Pulmonary artery endothelial cell (primary cell): ENCODE measurements around the gene CCM2. TPM values are rescaled to one million over a fixed set of nuclear protein-coding genes. Genes with fewer than 3 reads are reported as not detected.

Experiments used
- DNase-seq: peaks from one replicate; pipeline ENCODE4 v3.0.0-alpha.2; 2011; ENCODE audit warnings: low read depth, low spot score
- total RNA-seq: library from RNA; depleted of rRNA; stranded (reverse); fragments of >200 nt; gene quantifications from 2 replicates; pipeline ENCODE4 v1.2.3, GENCODE V29; 2014

CCM2 gene
- 74.8 and 81.1 TPM in 2 replicates for total RNA-seq

DNA sequence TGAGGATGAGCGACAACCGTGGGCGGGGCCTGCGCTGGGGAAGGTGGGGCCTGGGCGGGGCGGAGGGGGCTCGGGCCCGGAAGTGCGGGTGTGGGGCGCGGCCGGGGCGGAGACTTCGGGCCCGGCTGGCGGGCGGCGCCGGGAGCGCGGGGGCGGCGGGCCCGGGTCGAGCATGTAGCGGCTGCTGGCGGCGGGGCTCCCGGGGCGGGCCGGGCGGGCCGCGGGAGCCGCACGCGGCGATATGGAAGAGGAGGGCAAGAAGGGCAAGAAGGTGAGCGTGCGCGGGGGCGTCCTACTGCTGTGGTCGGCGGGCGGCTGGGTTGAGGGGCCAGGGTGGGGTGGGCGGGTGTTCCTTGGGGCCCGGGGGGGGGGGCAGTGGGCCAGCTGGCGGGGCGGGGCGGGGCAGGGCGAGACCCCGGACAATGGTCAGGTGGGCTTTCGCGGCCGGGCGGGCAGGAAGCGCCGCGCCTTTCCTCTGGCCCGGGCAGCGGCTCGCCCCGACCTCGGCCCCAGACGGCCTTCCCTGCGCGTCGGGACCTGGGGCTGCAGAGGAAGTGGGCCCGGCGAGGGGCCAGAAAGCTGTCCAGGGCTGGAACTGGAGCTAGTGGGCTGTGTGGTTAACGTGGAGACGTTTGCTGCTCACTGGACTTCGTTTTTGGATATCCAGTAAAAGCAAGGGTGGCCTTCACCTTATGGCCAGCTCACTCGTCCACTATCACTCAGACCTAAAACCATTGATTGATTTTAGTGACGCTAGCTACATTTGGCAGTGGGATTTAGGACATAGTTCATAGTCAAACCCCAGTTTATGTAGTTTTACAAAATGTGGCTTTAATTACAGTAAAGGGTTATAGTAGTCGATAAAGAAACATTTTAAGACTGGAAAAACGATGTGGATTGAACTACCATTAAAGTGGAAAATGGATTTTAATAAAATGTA, at the start of gene CCM2:
Gene CCM2 (plus strand): TSS at position 109 of the 940 bp plus-strand sequence. CDS start 133 bp downstream, at position 242.
- no peak for DNase-seq

DNA sequence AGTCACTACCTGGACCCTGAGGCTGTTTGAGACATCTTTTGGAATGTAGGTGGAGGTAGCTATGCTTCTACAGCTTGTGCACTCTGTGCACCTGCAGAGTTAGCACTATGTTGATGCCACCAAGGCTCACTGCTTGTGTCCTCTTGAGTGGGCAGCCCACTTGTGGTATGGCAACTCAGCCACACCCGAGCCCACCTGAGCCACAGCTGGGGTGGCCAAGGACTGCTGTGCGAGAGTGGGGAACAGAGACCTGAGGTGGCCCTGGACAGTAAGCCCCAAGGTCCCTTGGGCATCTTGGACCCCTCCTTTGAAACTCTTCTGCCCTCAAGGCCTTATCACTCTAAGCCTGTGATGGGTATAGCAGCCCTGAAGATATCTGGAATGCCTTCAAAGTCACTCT, 46.8 kb upstream of the CCM2 start:
- no peak for DNase-seq

DNA sequence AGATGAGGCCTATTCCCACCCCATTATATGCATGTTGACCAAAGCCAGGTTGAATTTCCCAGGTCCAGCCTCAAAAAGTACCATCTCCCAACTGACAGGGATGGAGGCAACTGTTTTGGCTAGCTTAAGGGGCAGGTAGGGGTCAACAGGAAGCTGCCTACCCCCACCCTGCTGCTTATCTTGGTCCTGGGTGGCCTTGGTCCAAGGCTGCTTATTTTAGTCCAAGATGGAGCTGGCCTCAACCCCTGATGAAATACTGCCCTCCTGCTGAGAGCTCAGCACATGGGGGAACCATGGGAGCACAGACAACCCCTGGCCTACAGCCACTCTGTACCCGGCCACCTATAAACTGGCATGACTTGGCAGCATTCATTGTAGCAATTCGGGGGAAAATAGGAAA, 44.3 kb upstream of the CCM2 start:
- DNase-seq: no peak

DNA sequence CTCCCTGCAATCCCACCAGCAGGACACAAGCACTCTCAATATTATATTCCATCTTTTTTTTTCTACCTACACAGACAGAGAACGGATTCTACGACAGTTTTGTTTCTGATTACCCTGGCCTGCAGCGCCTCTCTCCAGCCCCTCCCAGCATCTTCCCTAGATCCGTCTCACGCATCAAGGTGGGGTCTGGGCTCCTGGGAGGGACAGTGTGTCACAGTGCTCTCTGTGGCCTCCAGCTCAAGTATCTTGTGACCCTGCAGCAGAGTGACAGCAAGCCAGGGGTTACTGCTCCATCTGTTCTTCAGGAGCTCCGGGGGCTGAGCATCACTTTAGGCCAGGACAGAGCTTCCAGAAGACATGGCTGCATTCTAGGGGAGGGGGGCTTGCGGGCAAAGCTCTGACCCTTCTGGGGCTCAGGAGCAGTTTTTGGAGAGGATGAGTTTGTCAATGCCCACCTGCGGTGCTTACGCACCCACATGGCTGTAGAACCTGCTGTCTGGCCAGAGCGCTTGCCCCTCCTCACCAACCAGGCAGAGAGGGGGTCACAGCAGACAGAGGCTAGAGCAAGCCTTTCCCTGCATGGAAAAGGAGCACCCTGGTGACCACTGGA, 43.7 kb upstream of the CCM2 start:
- no peak for DNase-seq

DNA sequence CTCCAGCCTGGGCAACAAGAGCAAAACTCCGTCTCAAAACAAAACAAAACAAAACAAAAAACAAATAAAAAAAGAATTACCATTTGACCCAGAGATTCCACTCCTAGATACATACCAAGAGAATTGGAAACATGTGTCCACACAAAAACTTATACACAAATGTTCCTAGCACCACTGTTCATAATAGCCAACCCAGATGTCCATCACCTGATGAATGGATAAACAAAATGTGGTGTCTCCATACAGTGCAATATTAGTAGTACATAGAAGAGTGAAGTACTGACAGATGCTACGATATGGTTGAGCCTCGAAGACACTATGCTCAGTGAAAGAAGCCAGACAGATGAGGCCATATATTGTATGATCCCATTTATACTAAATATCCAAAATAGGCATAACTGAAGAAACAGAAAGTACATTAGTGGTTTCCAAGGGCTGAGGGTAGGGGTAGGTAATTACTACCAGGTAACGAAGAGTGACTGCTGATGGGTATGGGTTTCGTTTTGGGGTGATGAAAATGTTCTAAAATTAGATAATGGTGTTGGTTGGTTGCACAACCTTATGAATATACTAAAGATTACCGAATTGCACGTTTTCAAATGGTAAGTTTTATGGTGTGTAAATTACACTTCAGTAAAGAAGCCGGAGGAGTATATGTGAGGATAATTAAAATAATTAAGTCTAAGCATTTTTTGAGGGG, 41.2 kb upstream of the CCM2 start:
- no peak for DNase-seq

DNA sequence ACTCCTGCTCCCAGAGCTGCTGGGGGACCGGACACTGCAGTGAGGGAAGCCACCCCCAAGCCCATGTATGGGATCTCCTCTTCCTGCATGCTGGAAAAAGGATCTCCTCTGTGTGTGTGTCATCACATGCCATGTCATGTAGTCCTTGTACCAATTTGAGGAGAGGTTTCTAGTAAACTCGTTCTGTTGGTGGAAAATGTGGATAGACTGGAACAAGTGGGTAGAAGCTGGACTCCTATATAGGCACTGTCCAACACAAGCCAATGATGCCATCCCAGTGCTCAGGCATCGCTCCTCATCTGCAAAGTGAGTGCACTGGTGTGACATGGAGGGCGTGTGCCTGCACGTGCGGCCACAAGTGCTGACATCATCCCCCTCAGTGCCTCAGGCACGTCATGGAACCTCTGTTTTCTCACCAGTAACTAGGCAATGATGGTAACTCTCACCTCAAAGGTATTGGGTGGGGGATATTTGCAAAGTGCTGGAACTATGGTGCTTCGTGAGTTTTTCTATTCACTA, 40.5 kb upstream of the CCM2 start:
- DNase-seq: no peak

DNA sequence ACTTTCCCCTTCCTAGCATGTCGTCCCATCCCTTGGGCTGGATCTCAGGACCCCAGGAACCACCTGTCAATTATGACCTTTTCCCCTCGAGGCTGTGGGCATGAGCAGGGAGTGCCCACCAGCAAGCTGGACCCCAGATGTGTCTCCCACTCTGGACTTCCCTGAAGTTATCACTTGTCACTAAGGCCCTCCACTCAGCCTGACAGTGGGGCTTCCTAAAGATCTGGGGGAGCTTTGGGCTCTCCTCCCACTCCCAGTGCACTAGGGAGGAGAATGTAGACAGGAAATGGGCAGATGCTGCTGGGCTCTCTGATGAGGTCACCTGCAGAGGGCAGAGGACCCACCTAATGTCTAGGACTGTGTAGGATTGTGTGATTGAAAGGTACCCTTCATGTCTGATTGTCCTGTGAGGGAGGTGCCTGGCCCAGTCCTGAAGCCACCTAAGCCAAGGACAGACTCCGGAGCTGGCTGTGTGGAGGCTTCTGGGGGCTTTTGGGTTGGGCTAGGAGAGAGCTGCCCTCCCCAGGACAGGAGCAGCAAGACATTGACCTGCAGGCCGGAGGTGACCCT, 39.9 kb upstream of the CCM2 start:
- DNase-seq: no peak

DNA sequence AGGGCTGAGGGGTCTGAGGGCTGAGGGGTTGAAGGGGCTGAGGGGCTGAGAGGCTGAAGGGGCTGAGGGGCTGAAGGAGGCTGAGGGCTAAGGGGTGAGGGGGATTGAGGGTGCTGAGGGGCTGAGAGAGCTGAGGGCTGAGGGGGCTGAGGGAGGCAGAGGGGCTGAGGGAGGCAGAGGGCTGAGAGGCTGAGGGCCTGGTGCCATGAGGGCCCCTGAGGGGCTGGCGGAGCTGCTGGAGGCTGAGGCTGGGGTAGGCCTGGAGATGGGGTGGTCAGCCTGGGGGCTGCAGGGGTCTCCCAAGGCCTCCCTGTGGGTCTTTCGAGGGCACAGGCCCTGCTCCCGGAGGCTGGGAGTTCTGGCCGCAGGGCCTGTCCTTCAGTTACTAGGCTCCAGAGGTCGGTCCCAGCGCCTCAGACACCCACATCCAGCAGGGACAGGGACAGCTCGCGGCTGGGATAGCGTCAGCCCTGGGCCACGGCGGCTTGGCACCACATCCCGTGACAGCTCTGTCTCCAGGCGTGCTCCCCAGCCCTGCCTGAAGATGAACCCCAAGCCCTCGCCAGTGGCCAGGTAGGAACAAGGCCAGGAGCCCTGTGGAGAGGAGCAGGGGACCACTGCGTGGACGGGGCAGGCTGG, 38.0 kb upstream of the CCM2 start:
- no peak for DNase-seq

DNA sequence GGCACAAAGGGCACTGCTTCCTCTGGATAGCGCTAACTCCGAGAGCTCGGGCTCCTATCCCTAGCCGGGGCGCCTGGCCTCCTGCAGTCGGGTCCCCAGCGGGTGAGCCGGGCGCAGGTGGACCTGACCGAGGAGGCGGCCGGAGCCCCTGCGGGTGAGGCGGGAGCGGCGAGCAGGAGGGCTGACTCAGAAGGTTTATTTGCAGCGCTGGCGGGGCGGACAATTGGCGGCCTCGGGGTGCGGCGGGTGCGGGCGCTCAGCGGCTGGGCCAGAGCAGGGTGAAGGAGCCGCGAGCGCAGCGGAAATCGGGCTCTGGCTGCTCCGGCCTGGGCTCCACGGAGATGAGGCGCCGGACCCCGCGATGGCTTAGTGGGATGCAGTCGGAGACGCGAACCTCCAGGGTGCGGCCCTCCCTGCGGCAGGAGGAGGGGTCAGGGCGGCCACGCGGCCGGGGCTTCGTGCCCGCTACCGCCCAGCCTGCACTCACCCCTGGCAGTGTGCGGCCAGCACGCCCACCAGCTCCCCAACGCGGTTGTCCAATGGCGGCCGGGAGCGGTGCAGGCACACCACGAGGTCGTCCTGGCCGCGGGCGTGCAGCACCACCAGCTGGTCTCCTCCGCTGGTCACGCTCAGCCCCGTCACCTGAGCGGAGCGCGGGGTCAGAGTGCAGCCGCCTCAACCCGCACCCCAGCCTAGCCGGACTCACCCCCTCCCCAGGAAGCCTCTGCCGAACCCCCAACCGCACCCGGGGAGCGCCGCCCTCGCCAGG, 37.3 kb upstream of the CCM2 start:
- DNase-seq: no peak

DNA sequence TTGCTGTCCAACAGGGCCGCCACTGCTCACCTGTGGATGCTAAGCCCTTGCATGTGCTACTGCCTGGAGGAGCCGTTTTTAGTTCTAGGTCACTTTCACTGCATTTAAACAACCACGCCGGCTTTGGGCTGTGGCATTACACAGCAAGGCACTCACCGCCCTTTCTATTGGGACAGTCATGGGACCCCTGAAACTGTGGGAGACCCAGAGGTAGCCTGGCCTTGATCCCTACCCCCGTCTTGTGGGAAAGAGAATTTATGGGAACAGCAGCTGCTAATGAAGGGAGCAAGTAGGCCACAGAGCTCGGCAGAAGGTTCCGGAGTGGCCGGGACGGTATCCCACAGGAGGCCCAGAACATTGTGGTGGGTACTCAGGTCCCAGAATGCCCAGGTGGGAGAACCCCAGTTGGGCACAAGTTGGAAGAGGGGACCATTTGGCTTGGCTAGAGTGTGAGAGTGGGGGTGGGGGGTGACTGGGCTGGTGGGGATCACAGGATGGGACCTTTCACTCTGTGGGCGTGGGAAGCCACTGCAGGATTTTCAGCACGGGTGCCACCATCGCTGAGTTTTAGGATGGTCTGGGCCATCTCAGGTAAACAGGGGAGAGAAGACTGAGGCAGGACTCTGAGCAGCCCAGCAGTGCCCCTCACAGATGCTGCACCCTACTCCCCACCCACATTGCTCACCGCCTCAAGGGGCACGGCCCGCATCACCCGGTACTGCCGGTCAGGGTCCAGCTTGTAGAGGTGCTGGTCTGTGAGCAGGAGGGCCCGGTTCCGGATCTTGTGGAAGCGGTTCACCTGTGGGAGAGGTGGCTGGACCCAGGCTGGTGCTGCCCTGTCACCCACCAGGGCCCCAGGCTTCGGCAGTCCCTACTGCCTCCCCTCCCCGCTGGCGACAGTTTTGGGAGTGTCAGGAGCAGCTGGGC, 36.4 kb upstream of the CCM2 start:
- no peak for DNase-seq

DNA sequence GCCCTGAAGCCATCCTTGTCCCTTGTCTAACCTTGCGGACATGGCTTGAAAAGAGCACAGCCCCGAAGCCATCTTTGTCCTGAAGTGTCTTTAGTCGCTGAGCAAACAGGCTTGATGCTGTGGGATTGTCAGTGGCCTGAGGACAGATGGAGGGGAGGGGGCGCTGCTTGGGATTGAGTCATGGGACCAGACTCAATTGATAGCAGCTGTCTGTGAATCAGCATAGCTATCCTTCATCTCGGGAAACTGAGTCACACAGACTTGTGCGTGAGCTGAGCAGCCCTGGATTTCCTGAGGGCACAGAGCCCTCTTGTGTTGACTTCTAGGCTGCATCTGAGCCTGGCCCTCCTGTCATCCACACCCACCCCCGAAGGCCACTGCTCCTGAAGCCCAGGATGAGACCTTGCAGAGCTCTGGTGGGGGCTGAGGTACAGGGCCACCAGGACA, 35.6 kb upstream of the CCM2 start:
- no peak for DNase-seq

DNA sequence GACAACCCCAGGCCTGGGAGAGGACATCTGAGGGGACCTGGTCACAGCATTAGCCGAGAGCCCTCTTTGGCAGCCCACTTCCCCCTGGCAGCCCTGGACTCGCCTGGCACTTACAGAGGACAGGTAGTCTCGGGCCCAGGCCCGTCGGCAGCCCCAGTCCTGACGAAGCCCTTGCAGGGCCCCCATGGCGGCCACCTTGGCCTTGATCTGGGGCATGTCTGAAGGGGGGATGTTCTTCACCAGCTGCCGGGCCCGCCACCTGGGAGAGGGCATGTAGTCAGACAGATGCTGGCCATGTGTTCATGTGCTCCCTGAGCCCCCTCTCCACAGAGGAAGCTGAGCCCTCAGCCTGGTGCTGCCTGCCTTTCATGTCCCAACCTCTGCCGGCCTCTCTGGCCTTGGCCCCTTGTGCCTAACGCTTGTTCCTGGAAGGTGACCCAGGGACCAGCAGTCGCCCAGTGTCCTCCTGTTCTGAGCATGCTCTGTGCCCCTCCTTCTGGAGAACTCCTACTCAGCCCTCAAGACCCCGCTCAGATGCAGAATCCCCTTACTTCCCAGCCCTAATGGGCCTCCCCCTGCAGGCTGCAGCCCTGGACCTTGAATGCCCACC, 35.1 kb upstream of the CCM2 start:
- DNase-seq: no peak

DNA sequence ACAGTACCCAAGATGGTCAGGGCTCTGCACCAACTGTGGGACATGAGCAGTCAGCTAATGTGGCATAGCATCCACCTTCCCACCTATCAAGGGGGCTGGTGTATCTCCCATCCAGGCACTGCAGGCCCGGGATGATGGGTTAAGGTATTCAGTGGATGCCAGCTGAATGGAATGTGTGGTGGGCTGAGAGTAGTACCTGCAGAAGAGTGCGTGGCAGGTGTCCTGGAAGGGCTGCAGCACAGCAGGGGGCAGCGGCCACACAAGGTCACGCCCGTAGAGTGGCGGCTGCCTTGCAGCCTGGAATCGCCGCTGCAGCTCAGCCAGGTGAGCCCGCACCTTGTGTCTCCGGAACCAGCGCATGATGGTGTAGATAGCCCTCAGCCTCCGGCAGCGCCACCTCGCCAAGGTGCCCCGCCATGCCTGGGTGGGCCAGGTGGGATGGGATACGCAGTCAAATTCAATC, 34.5 kb upstream of the CCM2 start:
- DNase-seq: no peak

DNA sequence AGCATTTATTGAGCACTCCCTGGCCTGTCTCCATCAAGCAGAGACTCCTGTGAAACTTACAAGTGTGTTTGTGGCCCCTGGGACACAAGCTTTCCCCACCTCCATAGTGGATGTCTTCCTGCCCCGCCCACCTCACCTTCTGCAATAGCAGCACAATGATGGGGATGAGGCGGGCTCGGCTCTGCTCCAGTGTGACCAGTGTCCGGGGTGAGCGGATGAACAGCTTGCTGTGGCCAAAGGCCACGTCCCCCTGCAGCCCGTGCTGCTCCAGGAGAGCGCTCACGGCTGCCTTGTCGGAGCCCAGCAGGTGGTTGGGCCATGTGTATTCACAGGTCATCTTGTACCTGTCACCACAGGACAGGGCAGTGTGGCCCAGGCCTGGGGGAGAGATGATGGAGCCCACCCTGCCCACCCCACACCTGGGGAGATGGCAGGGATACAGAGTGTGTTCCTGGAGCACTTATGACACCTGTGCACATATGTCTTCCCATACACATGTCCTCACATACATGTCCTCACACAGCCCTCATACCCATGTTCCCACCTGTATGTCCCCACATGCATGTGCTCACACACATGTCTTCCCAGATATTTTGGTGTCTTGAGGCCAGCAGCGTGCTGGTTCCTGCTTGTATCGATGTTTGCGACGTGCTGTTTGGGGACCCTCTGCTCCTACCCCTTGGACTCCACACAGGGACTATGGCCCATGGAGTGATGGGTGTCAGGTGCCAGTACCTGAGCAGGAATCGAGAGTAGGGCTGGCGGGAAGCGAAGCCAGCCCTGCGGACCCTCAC, 33.9 kb upstream of the CCM2 start:
- no peak for DNase-seq

DNA sequence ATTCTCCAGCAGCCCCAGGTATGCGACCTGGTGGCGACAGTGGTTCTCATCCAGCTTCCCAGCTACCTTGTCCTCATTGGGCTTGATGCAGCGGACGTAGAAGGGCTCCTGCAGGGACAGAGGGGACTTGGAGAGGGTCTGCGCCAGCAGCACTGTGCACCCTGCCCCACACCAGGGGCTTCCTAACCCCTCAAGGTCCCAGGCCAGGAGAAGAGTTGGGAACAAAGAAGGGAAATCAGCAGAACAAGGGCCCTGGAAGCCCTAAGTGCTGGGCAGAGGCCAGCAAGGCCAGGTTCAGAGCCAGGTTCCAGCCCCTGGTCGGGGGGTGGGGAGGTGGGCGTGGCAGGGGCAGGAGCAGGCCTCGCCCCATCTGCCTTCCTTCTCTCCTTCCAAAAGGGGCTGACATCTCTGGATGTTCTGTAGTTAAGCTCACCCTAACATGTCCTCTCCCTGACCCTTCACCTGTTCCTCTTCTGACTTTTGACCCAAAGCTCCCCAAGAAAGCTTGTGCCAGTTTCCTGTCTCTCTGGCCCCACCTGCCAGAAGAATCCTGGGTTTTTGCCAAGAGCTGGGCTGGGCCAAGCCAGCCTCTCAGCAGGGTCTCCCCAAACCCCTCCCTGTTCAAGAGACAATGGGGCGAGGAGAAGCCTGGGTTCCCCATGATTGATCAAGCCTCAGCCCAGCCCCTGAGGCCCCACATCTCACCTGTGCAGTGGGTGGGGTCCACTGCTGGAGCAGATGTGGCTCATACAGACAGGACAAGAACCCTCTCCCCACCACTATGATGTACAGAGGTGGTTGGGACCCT, 33.1 kb upstream of the CCM2 start:
- no peak for DNase-seq

DNA sequence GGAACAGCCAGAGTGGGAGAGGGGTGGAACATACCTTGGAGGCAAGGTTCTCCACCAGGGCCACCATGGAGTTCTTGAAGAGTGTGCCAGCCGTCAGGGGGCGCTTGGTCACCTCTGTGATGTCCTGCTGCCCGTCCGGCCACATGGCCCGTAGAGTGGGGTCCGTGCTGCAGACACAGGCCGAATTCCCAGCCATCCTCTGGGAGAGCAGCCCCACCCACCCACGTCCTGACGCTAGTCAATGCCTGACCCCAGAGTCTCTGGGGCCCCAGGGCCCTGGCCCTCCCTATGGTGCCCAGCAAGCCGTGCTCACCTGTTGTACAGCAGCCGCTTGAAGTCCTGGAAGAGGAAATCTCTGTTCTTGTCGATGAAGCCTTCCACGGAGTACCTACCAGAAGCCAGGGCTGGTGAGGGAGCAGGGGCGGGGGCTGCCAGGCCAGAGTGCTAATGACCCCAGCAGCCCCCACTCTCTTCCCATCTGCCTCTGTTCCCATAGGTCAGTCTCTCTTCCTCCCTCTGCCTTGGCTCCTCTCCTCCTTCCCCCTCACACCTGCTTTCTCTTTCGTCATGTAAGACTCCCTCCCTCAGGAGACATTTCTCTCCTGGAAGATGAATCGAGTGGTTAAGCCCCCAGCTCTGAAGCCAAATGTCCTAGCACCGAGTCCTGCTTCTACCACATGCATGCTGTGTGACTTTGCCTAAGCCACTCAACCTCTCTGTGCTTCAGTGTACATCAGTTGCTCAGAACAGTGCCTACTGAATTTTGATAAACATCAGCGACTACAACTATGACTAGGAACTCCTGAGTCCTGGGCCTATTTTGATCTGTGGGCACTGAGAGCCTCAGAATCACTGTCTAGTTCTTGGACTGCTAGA, 32.2 kb upstream of the CCM2 start:
- DNase-seq: no peak
